NCI-H1417 treated with DMSO at 0.1 percent for 48 hours (cell line): Measurements from ENCODE around the gene CPXM1.

Experiments used
- DNase-seq: peaks from one replicate; lab custom pipeline; 2025; lab: John Stamatoyannopoulos, UW

Gene CPXM1

DNA sequence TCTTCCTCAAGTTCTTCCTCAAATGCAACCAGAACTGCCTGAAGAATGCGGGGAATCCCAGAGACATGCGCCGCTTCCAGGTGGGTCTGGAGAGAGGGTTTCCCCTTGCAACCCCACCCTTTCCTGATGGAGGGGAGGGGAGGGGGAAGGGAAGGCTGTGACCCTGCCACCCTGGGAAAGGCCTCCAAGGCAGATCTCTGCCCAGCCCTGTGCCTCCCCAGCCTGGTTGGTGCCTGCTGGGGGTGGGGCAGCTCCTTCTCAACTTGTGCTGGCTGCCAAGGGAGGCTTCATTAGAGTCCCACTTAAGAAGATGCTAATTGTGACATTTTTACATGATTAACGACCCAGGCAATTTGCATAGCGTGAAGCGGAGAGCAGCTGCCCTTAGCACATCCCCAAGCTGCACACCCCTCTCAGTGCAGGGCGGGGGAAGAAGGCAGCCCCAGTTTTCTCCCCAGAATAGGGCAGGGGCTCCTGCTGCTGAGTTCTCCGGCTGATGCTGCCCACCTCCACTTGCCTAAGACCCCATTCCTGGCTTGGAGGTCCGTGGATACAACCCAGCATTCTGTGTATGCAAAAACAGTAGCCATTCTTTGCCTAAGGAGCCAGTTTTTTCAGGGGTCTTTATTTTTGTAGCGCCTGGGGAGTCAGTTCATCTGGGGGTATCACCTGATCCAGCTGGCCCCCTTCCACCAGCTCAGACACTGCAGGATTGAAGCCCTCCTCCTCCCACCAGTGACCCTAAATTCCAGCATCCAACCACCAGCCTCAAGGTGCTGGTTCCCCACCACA is 51.7 kb downstream of the CPXM1 start:
- DNase-seq: no peak

DNA sequence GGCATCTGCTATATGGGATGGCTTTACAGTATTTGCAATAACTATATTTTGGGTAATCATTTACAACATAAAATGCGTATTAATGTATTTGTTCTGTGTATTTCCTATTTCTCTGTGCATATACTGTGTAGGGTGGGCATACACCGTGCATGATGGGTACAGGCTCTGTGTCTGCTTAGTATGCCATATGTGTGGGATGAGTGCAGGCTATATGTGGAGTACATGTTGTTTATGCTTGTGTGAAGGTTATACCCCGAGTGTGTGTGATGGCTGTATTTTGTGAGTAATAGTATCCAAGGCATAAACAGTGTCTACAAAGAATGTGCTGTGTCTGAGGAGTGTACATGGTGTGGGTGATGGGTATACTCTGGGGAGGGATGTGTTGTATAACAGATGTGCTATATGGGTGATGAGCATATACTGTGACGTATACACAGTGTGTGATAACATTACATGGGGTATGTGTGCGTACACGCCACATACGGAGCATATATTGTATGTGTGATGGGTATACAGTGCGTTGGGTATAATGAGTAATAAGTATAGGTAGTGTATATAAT is 52.7 kb downstream of the CPXM1 start:
- DNase-seq: no peak

DNA sequence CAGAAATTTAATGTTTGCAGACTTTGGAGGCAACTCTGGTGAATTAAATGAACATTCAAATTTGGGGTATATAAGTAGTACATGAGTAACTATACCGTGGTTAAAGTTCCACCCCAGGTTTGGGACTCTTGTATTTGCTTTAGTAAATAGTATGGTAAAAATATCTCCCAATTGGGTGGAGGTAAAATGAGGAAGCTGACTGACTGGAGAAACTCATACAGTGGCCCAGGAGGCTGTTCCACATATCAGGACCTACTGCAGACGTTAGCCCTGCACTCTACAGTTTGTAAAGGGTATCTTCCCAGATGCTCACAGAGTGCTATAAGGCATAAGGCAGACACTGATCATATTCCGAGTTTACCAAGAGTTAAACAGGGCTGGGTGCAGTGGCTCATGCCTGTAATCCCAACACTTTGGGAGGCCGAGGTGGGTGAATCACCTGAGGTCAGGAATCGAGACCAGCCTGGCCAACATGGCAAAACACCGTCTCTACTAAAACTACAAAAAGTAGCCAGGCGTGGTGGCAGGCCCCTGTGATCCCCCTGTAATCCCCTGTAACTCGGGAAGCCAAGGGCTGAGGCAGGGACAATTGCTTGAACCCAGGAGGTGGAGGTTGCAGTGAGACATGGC is 53.7 kb downstream of the CPXM1 start:
- DNase-seq: no peak

DNA sequence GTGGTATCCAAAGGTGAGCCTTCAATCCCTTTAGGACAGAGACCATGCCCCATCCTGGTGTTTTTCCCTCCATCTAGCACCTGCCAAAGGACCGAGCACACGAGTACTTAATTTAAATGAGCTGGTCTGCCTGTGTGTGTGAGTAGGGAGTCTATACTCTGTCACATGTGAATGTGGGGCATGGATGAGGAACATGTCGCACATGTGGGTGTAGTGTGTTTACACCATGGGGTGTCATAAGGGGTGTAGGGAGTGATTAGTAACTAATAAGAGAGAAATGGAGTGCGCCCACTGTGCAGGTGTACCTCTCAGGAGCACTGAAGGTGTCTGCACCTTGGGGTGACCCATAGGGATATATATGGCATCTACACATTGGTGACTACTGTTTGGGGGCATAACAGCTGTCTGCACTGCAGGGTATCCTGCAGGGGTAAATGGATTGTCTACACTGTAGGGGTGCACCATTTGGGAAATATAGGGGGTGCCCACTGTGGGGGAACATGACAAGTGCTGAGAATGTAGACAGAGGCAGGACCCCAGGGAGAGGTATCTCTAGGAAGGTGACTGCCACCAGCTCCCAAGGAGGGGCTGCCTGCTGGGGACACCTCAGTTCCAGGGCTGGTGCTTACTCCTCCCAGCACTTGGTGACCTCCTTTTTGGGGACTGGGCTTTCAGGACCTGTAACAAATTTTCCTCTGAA is 54.3 kb downstream of the CPXM1 start:
- DNase-seq: no peak

DNA sequence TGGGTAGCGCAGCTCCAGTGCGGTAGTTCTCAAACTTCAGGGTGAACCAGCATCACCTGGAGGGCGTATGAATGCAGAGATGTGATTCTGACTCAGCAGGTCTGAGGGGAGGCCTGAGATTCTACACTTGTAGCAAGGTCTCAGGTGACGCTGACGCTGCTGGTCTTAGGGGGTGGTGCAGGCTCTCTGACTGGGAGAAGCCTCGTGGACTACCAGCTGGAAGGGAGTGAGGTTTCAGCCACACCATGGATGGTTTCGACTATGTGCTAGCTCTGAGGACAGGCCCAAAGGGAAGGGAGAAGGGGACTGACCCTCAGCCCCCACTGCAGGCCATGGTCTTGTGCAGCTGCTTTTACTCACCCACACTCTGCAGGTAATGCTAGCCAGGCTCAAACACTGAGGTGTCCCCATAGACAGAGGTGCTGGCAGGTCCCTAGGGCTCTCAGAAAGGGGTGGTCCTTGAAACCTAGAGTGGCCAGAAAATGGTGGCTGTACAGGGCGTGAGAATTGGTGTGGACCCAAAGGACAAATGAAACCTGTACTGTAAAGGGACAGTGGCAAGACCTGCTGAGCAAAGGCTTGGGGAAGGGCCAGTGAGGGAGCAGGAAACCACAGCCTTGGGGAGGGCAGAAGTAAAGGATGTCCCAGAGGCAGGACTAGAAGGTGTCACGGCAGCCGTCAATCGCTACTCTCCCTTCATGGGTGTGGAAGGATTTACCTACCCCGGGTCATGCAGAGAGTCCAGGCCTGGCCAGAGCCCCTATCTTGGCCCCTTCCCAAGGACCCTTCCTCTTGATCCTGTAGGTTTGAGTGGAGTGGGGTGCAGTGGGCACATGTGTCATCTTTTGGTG is 55.1 kb downstream of the CPXM1 start:
- DNase-seq: no peak
